Left colon (tissue), 2 donors: ENCODE data around the gene OSBPL10. TPM values are rescaled to one million over a fixed set of nuclear protein-coding genes. Genes with fewer than 3 reads are reported as not detected.
"Not testable (repeated sequence)": the region's sequence is repeated elsewhere in the genome, so short reads cannot be mapped to it uniquely, and the experiment has no call there.

Experiments used
- ATAC-seq: fragments of 200-7000 bp; cut with Tn5 transposase; one replicate; pipeline ENCODE4 v1.9.1; 2020; ENCODE audit warnings: mild to moderate bottlenecking, moderate library complexity
- DNase-seq, 2 donors: peaks; one replicate each; pipeline ENCODE4 v3.0.0-alpha.2; 2020
- intact Hi-C, 2 donors: fragments of 100-400 bp; cut with DNase I in 1 of 2; cut with micrococcal nuclease in 1 of 2; formaldehyde crosslinking; loops; one replicate each; pipeline versions ENCODE4 v1.11.2 to v1.14.0; 2022; cut with DNase I, micrococcal nuclease
- total RNA-seq, 2 donors: library from RNA; stranded (reverse); fragmentation: NEBNext Ultra II Directional; extraction: Animal tissue kit (Norgen Biotek cat#: 25700); gene quantifications; one replicate each; pipeline ENCODE4 v1.2.1, GENCODE V29; 2021
- donor health status: DM: no; HTN: no; CAD: no.
- donor health status: DM: yes; HTN: yes; CAD: no.

The OSBPL10 gene
- total RNA-seq, 2 donors from 2014 or later, result 16.2 to 19.6 TPM

GRCh38 chr3:31804251-31805051 lies 176.6 kb downstream of the OSBPL10 start:
- ATAC-seq (no peak), DNase-seq (no peak)
- intact Hi-C loops, result no loop called here

GRCh38 chr3:31802981-31803740 lies 177.9 kb downstream of the OSBPL10 start:
- intact Hi-C loops, result no loop called here

GRCh38 chr3:31800436-31800835 lies 180.6 kb downstream of the OSBPL10 start:
- DNase-seq (no peak), ATAC-seq (no peak)
- intact Hi-C loops, result no loop called here

More at GRCh38 chr3:31802981-31803740, 177.9 kb downstream of the OSBPL10 start:
- no peak for ATAC-seq
- DNase-seq, result no peak

GRCh38 chr3:31798840-31799239 lies 182.2 kb downstream of the OSBPL10 start:
- intact Hi-C loops, result no loop called here
- DNase-seq (no peak), ATAC-seq (no peak)

GRCh38 chr3:31793821-31794220 lies 187.2 kb downstream of the OSBPL10 start:
- intact Hi-C loops, result no loop called here
- DNase-seq (no peak), ATAC-seq (no peak)

- DNase-seq, result no peak
- no peak for ATAC-seq
- intact Hi-C loops, result no loop called here
Measured at GRCh38 chr3:31791090-31791430, 190.0 kb downstream of the OSBPL10 start.

- DNase-seq (no peak), ATAC-seq (no peak)
- intact Hi-C loops, result no loop called here
Measured at GRCh38 chr3:31790193-31791089, 190.6 kb downstream of the OSBPL10 start.

- intact Hi-C loops, result no loop called here
Measured at GRCh38 chr3:31789429-31789828, 191.6 kb downstream of the OSBPL10 start.

GRCh38 chr3:31785734-31786133 lies 195.3 kb downstream of the OSBPL10 start:
- DNase-seq, result no peak
- intact Hi-C loops, result no loop called here
- no peak for ATAC-seq

More at GRCh38 chr3:31789429-31789828, 191.6 kb downstream of the OSBPL10 start:
- ATAC-seq (no peak), DNase-seq (no peak)

GRCh38 chr3:31785286-31785685 lies 195.8 kb downstream of the OSBPL10 start:
- DNase-seq (no peak), ATAC-seq (no peak)
- intact Hi-C loops, result no loop called here

- ATAC-seq, intact Hi-C loops, DNase-seq: not testable (repeated sequence)
Measured at GRCh38 chr3:31783851-31784250, 197.2 kb downstream of the OSBPL10 start.

GRCh38 chr3:31782306-31782705 lies 198.8 kb downstream of the OSBPL10 start:
- intact Hi-C loops, ATAC-seq, DNase-seq: not testable (repeated sequence)

- DNase-seq (no peak), ATAC-seq (no peak)
- intact Hi-C loops, result no loop called here
Measured at GRCh38 chr3:31779514-31779913, 201.5 kb downstream of the OSBPL10 start.

GRCh38 chr3:31777887-31778286 lies 203.2 kb downstream of the OSBPL10 start:
- ATAC-seq (no peak), DNase-seq (no peak)
- intact Hi-C loops, result no loop called here

GRCh38 chr3:31777092-31777491 lies 204.0 kb downstream of the OSBPL10 start:
- DNase-seq (no peak), ATAC-seq (no peak)
- intact Hi-C loops, result no loop called here

- intact Hi-C loops, result no loop called here
- no peak for ATAC-seq
- DNase-seq, result no peak
Measured at GRCh38 chr3:31776016-31776415, 205.0 kb downstream of the OSBPL10 start.

GRCh38 chr3:31775383-31775782 lies 205.7 kb downstream of the OSBPL10 start:
- DNase-seq (no peak), ATAC-seq (no peak)
- intact Hi-C loops, result no loop called here

GRCh38 chr3:31772758-31773473 lies 208.1 kb downstream of the OSBPL10 start:
- ATAC-seq (no peak), DNase-seq (no peak)
- intact Hi-C loops, result no loop called here

- no peak for DNase-seq
- ATAC-seq, result no peak
- intact Hi-C loops, result no loop called here
Measured at GRCh38 chr3:31772272-31772671, 208.8 kb downstream of the OSBPL10 start.
